Osteoblast (primary cell): ENCODE data around the gene INPP4A. TPM values are rescaled to one million over a fixed set of nuclear protein-coding genes. Genes with fewer than 3 reads are reported as not detected.
A peak's percentile ranks its signal among the peaks of the same experiment; 100 is the strongest.

Experiments
- DNase-seq: peaks from one replicate; pipeline ENCODE4 v3.0.0; 2011; ENCODE audit warnings: low spot score, mixed read lengths; ENCODE audit not compliant: insufficient read length; ENCODE audit errors: missing footprints
- H2AFZ ChIP-seq: 2 replicates; pipeline ENCODE4 v1.6.0; 2011; ENCODE audit warnings: mild to moderate bottlenecking, low read length
- H3K27ac ChIP-seq: 2 replicates; pipeline ENCODE4 v1.5.1; 2011; ENCODE audit warnings: mild to moderate bottlenecking, low read depth, low read length, moderate library complexity
- H3K27me3 ChIP-seq: 2 replicates; pipeline ENCODE4 v1.6.0; 2012; ENCODE audit warnings: mild to moderate bottlenecking, control low read depth, inconsistent platforms, low read length, moderate library complexity; ENCODE audit not compliant: insufficient read depth
- H3K36me3 ChIP-seq: 2 replicates; pipeline ENCODE4 v1.5.1; 2011; ENCODE audit warnings: mild to moderate bottlenecking, low read length, control low read depth, moderate library complexity; ENCODE audit not compliant: insufficient read depth
- H3K4me1 ChIP-seq: 2 replicates; pipeline ENCODE4 v1.5.1; 2011; ENCODE audit warnings: mild to moderate bottlenecking, low read length, control low read depth, moderate library complexity; ENCODE audit not compliant: insufficient read depth
- H3K4me2 ChIP-seq: 2 replicates; pipeline ENCODE4 v1.6.0; 2011; ENCODE audit warnings: mild to moderate bottlenecking, low read length; ENCODE audit not compliant: insufficient read depth
- H3K4me3 ChIP-seq: fragments of 200-600 bp; sonication (generic); 3 replicates; pipeline ENCODE4 v1.5.1; 2012; ENCODE audit warnings: mild to moderate bottlenecking, low read length, inconsistent platforms; ENCODE audit not compliant: insufficient read depth
- H3K79me2 ChIP-seq: 2 replicates; pipeline ENCODE4 v1.6.0; 2012; ENCODE audit warnings: mild to moderate bottlenecking, low read length, control low read depth, inconsistent platforms; ENCODE audit not compliant: insufficient read depth
- H3K9me3 ChIP-seq: 2 replicates; pipeline ENCODE4 v1.5.1; 2011; ENCODE audit warnings: low read depth, low read length, control low read depth
- H4K20me1 ChIP-seq: 2 replicates; pipeline ENCODE4 v1.6.0; 2012; ENCODE audit warnings: mild to moderate bottlenecking, low read length, control low read depth; ENCODE audit not compliant: insufficient read depth
- total RNA-seq: library from RNA; depleted of rRNA; stranded (reverse); fragments of >200 nt; gene quantifications from 2 replicates; pipeline ENCODE4 v1.2.3, GENCODE V29; 2012
- TF ChIP-seq, protein P1 (sequence below): IDR thresholded peaks from 2 replicates; pipeline ENCODE4 v1.5.1; 2011; ENCODE audit warnings: mild to moderate bottlenecking, low read depth, low read length, moderate library complexity; ENCODE audit errors: extremely low read depth

INPP4A gene
- total RNA-seq, 1 donor = 25.7 TPM

DNA sequence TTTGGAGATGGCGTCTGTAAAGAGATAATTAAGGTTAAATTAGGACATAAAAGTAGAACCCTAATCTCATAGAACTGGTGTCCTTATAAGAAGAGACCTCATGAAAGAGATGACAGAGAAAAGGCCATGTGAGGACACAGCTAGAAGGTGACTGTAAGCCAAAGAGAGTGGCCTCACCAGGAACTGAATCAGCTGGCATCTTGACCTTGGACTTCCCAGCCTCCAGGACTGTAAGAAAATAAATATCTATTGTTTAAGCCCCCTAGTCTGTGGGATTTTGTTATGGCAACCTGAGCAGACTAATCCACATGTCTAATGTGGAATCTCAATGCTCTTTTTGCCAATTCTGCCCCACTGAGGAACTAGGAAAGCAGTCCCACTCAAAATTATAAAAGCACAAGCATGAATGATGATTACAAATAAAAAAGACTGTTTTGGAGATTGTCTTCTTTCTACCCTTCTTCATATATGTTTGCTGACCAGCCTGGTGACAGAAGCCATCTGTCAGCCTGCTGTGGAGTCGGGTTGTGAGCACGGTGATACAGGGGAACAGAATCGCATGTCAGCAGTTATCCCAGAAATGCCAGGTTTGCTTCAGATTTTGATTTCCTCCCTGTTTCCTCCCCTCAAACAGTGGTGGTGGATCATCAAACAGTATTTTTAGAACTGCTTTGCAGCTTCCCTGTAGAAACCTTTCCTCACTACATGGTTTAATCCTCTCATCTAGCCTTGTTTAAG is 54.2 kb downstream of the INPP4A start:
- H3K9me3 ChIP-seq = no peaks in the 10 kb centered on the region
- no peak overlapping the region for H2AFZ ChIP-seq
- H3K4me3 ChIP-seq = no peak overlapping the region
- H3K27ac ChIP-seq = no peak overlapping the region
- no peaks in the 10 kb centered on the region for H3K36me3 ChIP-seq
- no peak for DNase-seq
- peaks cover 14% of the 10 kb centered on the region for H4K20me1 ChIP-seq
- H3K4me2 ChIP-seq = no peak overlapping the region
- H3K27me3 ChIP-seq = no peaks in the 10 kb centered on the region
- peaks cover 3% of the 10 kb centered on the region for H3K79me2 ChIP-seq
- H3K4me1 ChIP-seq = peaks cover 12% of the 10 kb centered on the region
- TF ChIP-seq, protein P1, sequence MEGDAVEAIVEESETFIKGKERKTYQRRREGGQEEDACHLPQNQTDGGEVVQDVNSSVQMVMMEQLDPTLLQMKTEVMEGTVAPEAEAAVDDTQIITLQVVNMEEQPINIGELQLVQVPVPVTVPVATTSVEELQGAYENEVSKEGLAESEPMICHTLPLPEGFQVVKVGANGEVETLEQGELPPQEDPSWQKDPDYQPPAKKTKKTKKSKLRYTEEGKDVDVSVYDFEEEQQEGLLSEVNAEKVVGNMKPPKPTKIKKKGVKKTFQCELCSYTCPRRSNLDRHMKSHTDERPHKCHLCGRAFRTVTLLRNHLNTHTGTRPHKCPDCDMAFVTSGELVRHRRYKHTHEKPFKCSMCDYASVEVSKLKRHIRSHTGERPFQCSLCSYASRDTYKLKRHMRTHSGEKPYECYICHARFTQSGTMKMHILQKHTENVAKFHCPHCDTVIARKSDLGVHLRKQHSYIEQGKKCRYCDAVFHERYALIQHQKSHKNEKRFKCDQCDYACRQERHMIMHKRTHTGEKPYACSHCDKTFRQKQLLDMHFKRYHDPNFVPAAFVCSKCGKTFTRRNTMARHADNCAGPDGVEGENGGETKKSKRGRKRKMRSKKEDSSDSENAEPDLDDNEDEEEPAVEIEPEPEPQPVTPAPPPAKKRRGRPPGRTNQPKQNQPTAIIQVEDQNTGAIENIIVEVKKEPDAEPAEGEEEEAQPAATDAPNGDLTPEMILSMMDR = no peak

DNA sequence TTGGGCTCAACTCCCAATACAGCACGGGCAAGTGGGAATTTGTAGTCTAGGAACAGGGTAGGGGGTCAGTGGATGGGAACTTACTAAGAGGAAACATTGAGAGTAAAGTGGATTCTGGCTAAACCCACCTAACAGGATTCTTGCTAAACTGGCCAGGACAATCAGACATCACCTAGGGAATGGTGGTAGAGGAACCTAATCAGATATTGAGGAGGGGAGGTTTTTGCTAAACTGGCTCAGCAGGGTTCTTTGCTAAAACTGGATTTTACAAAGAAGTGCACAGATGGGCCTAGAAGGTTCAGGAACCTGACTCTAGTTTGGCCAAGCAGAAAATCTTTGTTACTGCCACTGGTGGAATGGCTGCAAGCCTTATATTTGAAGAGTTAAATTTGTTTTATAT is 55.9 kb downstream of the INPP4A start:
- H3K4me2 ChIP-seq = no peak overlapping the region
- no peak for DNase-seq
- H3K36me3 ChIP-seq = no peaks in the 10 kb centered on the region
- no peaks in the 10 kb centered on the region for H3K27me3 ChIP-seq
- TF ChIP-seq, protein P1 = no peak
- peaks cover 14% of the 10 kb centered on the region for H4K20me1 ChIP-seq
- peaks cover 3% of the 10 kb centered on the region for H3K79me2 ChIP-seq
- no peak overlapping the region for H3K27ac ChIP-seq
- H2AFZ ChIP-seq = no peak overlapping the region
- no peak overlapping the region for H3K4me3 ChIP-seq
- peaks cover 24% of the 10 kb centered on the region for H3K4me1 ChIP-seq
- H3K9me3 ChIP-seq = no peaks in the 10 kb centered on the region

DNA sequence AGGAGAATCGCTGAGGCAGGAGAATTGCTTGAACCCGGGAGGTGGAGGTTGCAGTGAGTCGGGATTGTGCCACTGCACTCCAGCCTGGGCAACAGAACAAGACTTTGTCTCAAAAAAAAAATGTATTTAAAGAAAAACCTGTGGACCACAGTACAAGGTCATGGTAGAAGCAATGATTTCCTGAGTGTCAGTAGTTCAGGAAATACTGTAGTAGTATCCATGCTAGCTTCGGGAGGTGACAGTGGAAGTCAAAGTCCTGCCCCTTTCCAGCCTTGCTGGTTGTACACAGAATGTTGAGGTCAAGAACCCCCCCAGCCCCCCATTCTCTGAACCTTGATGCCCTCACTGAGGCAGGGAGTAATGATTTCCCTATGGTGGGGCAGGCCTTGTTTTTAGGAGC is 56.6 kb downstream of the INPP4A start:
- H2AFZ ChIP-seq = no peak overlapping the region
- peaks cover 3% of the 10 kb centered on the region for H3K79me2 ChIP-seq

DNA sequence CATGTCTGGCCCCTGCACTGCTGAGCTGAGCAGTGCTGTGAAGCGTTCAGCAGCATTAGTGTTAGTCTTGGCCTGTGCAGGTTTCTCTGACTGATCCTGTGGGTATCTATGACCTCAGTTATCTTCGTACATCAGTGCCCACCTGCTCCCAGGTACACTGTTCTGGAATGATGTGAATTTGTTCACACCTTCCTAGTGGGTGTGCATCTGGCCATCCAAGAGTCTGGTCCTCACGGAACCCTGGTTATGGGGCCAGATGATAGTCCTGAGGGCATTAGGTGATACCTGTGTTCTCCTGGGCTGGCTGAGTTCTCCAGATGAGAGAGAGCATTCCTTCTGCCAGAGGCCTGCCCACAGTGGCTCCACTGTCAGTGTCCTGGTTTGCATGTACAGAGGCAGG is 57.2 kb downstream of the INPP4A start:
- TF ChIP-seq, protein P1 = no peak
- Histone ChIP-seq H3K4me2 (no peak overlapping the region), H3K36me3 (no peaks in the 10 kb centered on the region), H2AFZ (no peak overlapping the region), H3K9me3 (no peaks in the 10 kb centered on the region), H3K79me2 (peaks cover 3% of the 10 kb centered on the region), H4K20me1 (peaks cover 14% of the 10 kb centered on the region), H3K4me1 (peaks cover 24% of the 10 kb centered on the region), H3K27ac (peak overlapping the region; percentile 13), H3K4me3 (no peak overlapping the region), H3K27me3 (no peaks in the 10 kb centered on the region)
- DNase-seq = no peak

More for the DNA sequence above, 56.6 kb downstream of the INPP4A start:
- DNase-seq = no peak
- TF ChIP-seq, protein P1 = no peak
- Histone ChIP-seq H4K20me1 (peaks cover 14% of the 10 kb centered on the region), H3K4me1 (peaks cover 24% of the 10 kb centered on the region), H3K27me3 (no peaks in the 10 kb centered on the region), H3K4me3 (no peak overlapping the region), H3K36me3 (no peaks in the 10 kb centered on the region), H3K4me2 (no peak overlapping the region), H3K27ac (no peak overlapping the region), H3K9me3 (no peaks in the 10 kb centered on the region)
